GM23338 (cell line): ENCODE results near the gene ARHGEF11. TPM values are rescaled to one million over a fixed set of nuclear protein-coding genes. Genes with fewer than 3 reads are reported as not detected.
A peak's percentile ranks its signal among the peaks of the same experiment; 100 is the strongest.

Experiments
- ATAC-seq: fragments of 200-7000 bp; cut with Tn5 transposase; 3 replicates; pipeline ENCODE4 v1.9.1; 2020
- DNase-seq: peaks from one replicate; pipeline ENCODE4 v3.0.0-alpha.2; 2015; ENCODE audit warnings: low spot score
- H2AFZ ChIP-seq: fragments of 200-600 bp; sonication (generic); 2 replicates; pipeline ENCODE4 v1.8.0; 2016; ENCODE audit warnings: antibody characterized with exemption, mild to moderate bottlenecking, moderate library complexity
- H3F3A ChIP-seq: fragments of 200-600 bp; sonication (generic); replicated peaks from 2 replicates; pipeline ENCODE4 v1.8.0; 2017; ENCODE audit warnings: antibody characterized with exemption, mixed run types, low read depth
- H3K27ac ChIP-seq: fragments of 200-600 bp; sonication (generic); 2 replicates; pipeline ENCODE4 v1.6.1; 2016; ENCODE audit warnings: low read depth
- H3K27me3 ChIP-seq: fragments of 200-600 bp; sonication (generic); 2 replicates; pipeline ENCODE4 v1.8.0; 2016; ENCODE audit warnings: mild to moderate bottlenecking, mixed run types, moderate library complexity; ENCODE audit not compliant: insufficient read depth
- H3K36me3 ChIP-seq: fragments of 200-600 bp; sonication (generic); 2 replicates; pipeline ENCODE4 v1.8.0; 2016; ENCODE audit warnings: mild to moderate bottlenecking; ENCODE audit not compliant: insufficient read depth
- H3K4me1 ChIP-seq: fragments of 200-600 bp; sonication (generic); 2 replicates; pipeline ENCODE4 v1.8.0; 2016; ENCODE audit warnings: mild to moderate bottlenecking, moderate library complexity; ENCODE audit not compliant: insufficient read depth
- H3K4me2 ChIP-seq: fragments of 200-600 bp; sonication (generic); 2 replicates; pipeline ENCODE4 v1.7.1; 2017; ENCODE audit warnings: mixed run types
- H3K4me3 ChIP-seq: fragments of 200-600 bp; sonication (generic); 2 replicates; pipeline ENCODE4 v1.6.1; 2016; ENCODE audit warnings: mixed run types
- H3K79me2 ChIP-seq: fragments of 200-600 bp; sonication (generic); replicated peaks from 2 replicates; pipeline ENCODE4 v1.8.0; 2017; ENCODE audit warnings: mild to moderate bottlenecking; ENCODE audit not compliant: insufficient read depth
- H3K9me2 ChIP-seq: fragments of 200-600 bp; sonication (generic); 2 replicates; pipeline ENCODE4 v1.8.0; 2017; ENCODE audit not compliant: insufficient read depth
- H4K20me1 ChIP-seq: fragments of 200-600 bp; sonication (generic); replicated peaks from 2 replicates; pipeline ENCODE4 v1.8.0; 2017; ENCODE audit warnings: mild to moderate bottlenecking; ENCODE audit not compliant: insufficient read depth
- H3K27ac Mint-ChIP-seq: 2 replicates; pipeline ENCODE4 v1.8.0; 2020; ENCODE audit warnings: inconsistent platforms, mild to moderate bottlenecking, moderate library complexity, mixed read lengths
- H3K27me3 Mint-ChIP-seq: 3 replicates; pipeline ENCODE4 v1.8.0; 2022; ENCODE audit warnings: low read depth, mild to moderate bottlenecking, moderate library complexity, mixed read lengths, inconsistent platforms; ENCODE audit not compliant: insufficient read depth, poor library complexity
- H3K36me3 Mint-ChIP-seq: 3 replicates; pipeline ENCODE4 v1.8.0; 2021; ENCODE audit warnings: low read depth, mild to moderate bottlenecking, inconsistent platforms, moderate library complexity, mixed read lengths
- H3K4me1 Mint-ChIP-seq: 3 replicates; pipeline ENCODE4 v1.8.0; 2020; ENCODE audit warnings: mild to moderate bottlenecking, inconsistent platforms, mixed read lengths
- H3K4me3 Mint-ChIP-seq: 3 replicates; pipeline ENCODE4 v1.8.0; 2021; ENCODE audit warnings: moderate library complexity, mild to moderate bottlenecking, inconsistent platforms, mixed read lengths
- H3K9me3 Mint-ChIP-seq: 3 replicates; pipeline ENCODE4 v1.8.0; 2020; ENCODE audit warnings: moderate library complexity, mild to moderate bottlenecking, inconsistent platforms, mixed read lengths
- CREB1 ChIP-seq: fragments of 250-450 bp; sonication (Bioruptor Pico); IDR thresholded peaks from 2 replicates; pipeline ENCODE4 v1.5.0; 2020; ENCODE audit warnings: low read depth, mild to moderate bottlenecking, moderate library complexity
- polyA plus RNA-seq: library from polyadenylated mRNA; unstranded; fragments of >200 nt; fragmentation: Nextera tagmentation; extraction: Ambion mirVana; gene quantifications from 2 replicates; pipeline ENCODE4 v1.2.1, GENCODE V29; 2016
- total RNA-seq: library from RNA; depleted of rRNA; stranded (reverse); fragments of >200 nt; shearing (Covaris generic); gene quantifications from 2 replicates; pipeline ENCODE4 v1.2.3, GENCODE V29; 2014
- TF ChIP-seq, protein P1 (sequence below), 2 experiments: fragments of 200-600 bp in 1 of 2; sonication (generic) in 1 of 2; conservative IDR thresholded peaks; 2 replicates each; pipeline versions ENCODE4 v1.5.1 to v1.6.1; 2016 to 2017; ENCODE audit warnings: antibody characterized with exemption in 2 of 2, low read depth in 2 of 2, mild to moderate bottlenecking in 2 of 2, moderate library complexity in 1 of 2
- TF ChIP-seq, protein P2 (sequence below): fragments of 250-450 bp; sonication (Bioruptor Pico); IDR thresholded peaks from 2 replicates; pipeline ENCODE4 v1.5.0; 2020; ENCODE audit warnings: mild to moderate bottlenecking, moderate library complexity

Gene ARHGEF11
- total and polyA plus RNA-seq, 2 experiments from 2014 or later: 12.3 to 33.7 TPM

DNA sequence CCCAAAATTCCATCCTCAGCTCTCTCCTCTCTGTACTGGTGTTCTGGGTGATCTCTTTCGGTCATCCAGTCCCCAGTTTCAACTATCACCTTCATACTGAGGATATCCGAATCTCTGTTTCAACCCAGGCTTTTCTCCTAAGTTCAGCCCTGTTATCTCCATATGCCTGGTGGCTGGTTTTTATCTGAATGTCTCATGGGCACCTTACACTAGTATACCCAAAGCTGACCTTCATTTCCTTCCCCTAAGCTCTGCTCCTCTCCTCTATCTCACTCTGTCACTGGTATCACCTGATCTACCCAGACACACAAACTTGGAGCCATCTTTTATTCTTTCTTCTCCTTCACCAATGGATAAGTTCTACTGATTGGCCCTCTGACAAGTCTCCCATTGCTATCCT, 72.1 kb downstream of the ARHGEF11 start (continued):
- TF ChIP-seq CREB1 (CRISPR knock-in tag): no peak
- TF ChIP-seq, protein P1, sequence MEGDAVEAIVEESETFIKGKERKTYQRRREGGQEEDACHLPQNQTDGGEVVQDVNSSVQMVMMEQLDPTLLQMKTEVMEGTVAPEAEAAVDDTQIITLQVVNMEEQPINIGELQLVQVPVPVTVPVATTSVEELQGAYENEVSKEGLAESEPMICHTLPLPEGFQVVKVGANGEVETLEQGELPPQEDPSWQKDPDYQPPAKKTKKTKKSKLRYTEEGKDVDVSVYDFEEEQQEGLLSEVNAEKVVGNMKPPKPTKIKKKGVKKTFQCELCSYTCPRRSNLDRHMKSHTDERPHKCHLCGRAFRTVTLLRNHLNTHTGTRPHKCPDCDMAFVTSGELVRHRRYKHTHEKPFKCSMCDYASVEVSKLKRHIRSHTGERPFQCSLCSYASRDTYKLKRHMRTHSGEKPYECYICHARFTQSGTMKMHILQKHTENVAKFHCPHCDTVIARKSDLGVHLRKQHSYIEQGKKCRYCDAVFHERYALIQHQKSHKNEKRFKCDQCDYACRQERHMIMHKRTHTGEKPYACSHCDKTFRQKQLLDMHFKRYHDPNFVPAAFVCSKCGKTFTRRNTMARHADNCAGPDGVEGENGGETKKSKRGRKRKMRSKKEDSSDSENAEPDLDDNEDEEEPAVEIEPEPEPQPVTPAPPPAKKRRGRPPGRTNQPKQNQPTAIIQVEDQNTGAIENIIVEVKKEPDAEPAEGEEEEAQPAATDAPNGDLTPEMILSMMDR (conservative IDR thresholded peaks at IDR 0.05; ENCODE audit: low read depth in 2 of 2): no peak

DNA sequence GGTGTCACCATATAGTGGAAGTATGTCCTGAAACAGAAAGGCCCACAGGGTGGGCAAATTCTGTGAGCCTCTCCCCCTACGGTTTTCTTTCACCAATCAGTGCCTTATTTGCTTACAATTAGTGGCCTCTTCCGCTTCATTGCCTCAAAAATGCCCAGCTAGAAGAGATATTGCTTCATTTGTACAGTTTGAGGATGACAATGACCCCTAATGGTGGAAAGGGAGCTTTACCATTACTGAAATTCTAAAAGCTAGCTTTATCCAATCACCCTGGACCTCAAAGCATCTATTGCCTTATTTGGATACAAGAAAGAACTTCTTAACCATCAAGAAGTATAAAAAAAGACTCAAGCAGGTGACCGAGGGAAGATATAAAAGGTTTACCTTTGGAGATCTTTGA, 75.5 kb downstream of the ARHGEF11 start:
- H3K27ac Mint-ChIP-seq: no peak overlapping the region
- TF ChIP-seq, protein P1 (conservative IDR thresholded peaks at IDR 0.05; ENCODE audit: low read depth in 2 of 2): peak in 1 of 2 experiments; percentile 35; a peak in 3 of 4 replicates
- TF ChIP-seq, protein P2, sequence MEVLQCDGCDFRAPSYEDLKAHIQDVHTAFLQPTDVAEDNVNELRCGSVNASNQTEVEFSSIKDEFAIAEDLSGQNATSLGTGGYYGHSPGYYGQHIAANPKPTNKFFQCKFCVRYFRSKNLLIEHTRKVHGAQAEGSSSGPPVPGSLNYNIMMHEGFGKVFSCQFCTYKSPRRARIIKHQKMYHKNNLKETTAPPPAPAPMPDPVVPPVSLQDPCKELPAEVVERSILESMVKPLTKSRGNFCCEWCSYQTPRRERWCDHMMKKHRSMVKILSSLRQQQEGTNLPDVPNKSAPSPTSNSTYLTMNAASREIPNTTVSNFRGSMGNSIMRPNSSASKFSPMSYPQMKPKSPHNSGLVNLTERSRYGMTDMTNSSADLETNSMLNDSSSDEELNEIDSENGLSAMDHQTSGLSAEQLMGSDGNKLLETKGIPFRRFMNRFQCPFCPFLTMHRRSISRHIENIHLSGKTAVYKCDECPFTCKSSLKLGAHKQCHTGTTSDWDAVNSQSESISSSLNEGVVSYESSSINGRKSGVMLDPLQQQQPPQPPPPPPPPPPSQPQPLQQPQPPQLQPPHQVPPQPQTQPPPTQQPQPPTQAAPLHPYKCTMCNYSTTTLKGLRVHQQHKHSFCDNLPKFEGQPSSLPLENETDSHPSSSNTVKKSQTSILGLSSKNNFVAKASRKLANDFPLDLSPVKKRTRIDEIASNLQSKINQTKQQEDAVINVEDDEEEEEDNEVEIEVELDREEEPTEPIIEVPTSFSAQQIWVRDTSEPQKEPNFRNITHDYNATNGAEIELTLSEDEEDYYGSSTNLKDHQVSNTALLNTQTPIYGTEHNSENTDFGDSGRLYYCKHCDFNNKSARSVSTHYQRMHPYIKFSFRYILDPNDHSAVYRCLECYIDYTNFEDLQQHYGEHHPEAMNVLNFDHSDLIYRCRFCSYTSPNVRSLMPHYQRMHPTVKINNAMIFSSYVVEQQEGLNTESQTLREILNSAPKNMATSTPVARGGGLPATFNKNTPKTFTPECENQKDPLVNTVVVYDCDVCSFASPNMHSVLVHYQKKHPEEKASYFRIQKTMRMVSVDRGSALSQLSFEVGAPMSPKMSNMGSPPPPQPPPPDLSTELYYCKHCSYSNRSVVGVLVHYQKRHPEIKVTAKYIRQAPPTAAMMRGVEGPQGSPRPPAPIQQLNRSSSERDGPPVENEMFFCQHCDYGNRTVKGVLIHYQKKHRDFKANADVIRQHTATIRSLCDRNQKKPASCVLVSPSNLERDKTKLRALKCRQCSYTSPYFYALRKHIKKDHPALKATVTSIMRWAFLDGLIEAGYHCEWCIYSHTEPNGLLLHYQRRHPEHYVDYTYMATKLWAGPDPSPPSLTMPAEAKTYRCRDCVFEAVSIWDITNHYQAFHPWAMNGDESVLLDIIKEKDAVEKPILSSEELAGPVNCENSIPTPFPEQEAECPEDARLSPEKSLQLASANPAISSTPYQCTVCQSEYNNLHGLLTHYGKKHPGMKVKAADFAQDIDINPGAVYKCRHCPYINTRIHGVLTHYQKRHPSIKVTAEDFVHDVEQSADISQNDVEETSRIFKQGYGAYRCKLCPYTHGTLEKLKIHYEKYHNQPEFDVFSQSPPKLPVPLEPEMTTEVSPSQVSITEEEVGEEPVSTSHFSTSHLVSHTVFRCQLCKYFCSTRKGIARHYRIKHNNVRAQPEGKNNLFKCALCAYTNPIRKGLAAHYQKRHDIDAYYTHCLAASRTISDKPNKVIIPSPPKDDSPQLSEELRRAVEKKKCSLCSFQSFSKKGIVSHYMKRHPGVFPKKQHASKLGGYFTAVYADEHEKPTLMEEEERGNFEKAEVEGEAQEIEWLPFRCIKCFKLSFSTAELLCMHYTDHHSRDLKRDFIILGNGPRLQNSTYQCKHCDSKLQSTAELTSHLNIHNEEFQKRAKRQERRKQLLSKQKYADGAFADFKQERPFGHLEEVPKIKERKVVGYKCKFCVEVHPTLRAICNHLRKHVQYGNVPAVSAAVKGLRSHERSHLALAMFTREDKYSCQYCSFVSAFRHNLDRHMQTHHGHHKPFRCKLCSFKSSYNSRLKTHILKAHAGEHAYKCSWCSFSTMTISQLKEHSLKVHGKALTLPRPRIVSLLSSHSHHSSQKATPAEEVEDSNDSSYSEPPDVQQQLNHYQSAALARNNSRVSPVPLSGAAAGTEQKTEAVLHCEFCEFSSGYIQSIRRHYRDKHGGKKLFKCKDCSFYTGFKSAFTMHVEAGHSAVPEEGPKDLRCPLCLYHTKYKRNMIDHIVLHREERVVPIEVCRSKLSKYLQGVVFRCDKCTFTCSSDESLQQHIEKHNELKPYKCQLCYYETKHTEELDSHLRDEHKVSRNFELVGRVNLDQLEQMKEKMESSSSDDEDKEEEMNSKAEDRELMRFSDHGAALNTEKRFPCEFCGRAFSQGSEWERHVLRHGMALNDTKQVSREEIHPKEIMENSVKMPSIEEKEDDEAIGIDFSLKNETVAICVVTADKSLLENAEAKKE (CRISPR knock-in tag): no peak
- H3K27me3 Mint-ChIP-seq: peaks cover 2% of the 10 kb centered on the region
- H3K36me3 Mint-ChIP-seq: peaks cover 37% of the 10 kb centered on the region
- Histone ChIP-seq H2AFZ (no peak overlapping the region), H3K4me2 (no peak overlapping the region), H3K36me3 (0 out of 2 replicates have a peak, but pooled peaks cover 11% of the 10 kb centered on the region), H3K4me1 (no peaks in the 10 kb centered on the region), H3F3A (no peaks in the 10 kb centered on the region), H4K20me1 (0 out of 2 replicates have a peak, but pooled peaks cover 4% of the 10 kb centered on the region), H3K27me3 (no peaks in the 10 kb centered on the region), H3K9me2 (peaks cover 3% of the 10 kb centered on the region; the same call in 1 of the 2 replicates), H3K79me2 (no peaks in the 10 kb centered on the region), H3K4me3 (no peak overlapping the region), H3K27ac (no peak overlapping the region)
- H3K9me3 Mint-ChIP-seq: no peaks in the 10 kb centered on the region
- no peak; the same call in 2 of the 3 replicates for ATAC-seq
- H3K4me1 Mint-ChIP-seq: peaks cover 7% of the 10 kb centered on the region; the same call in 2 of the 3 replicates
- no peak overlapping the region for H3K4me3 Mint-ChIP-seq
- peak; percentile 18 for DNase-seq
